A549 (cell line): ENCODE data around the gene RTEL1. TPM values are rescaled to one million over a fixed set of nuclear protein-coding genes. Genes with fewer than 3 reads are reported as not detected.

Source experiments
- ATAC-seq, 2 experiments: fragments of 200-7000 bp in 1 of 2; fragments of >200 bp in 1 of 2; cut with Nextera tagmentation in 1 of 2; cut with Tn5 transposase in 1 of 2; 3 replicates each; pipeline versions ENCODE4 v1.8.0 to v1.9.1; 2018 to 2020; ENCODE audit warnings: mild to moderate bottlenecking in 1 of 2, moderate library complexity in 1 of 2
- CTCF ChIA-PET: fragments of 300-600 bp; sonication (Branson Sonifier 250); formaldehyde crosslinking; extraction: SDS; loops from one replicate; lab custom pipeline; 2021; ENCODE audit warnings: antibody characterized with exemption, inconsistent platforms; lab: Yijun Ruan, JAX
- POLR2A ChIA-PET: fragments of 350-600 bp; formaldehyde crosslinking; extraction: SDS; loops from one replicate; lab custom pipeline; 2021; ENCODE audit warnings: antibody characterized with exemption, inconsistent platforms; lab: Yijun Ruan, JAX
- DNase-seq, 2 experiments: peaks; one replicate each; pipeline versions ENCODE4 v3.0.0 to v3.0.0-alpha.2; 2011 to 2016; ENCODE audit warnings: low read depth in 1 of 2, low spot score in 1 of 2
- FAIRE-seq: peaks from 2 replicates; lab custom pipeline; 2011; peaks lifted over from hg19 to GRCh38; lab: Jason Lieb, UNC
- H3K27ac ChIP-seq, 2 experiments: fragments of >200 bp; sonication (Bioruptor Twin); formaldehyde crosslinking; 3 replicates each; pipeline ENCODE4 v1.5.1; 2016 to 2017
- H3K4me1 ChIP-seq: fragments of >200 bp; sonication (Bioruptor Twin); formaldehyde crosslinking; 3 replicates; pipeline ENCODE4 v1.6.1; 2016
- H3K4me2 ChIP-seq: fragments of >200 bp; sonication (Bioruptor Twin); formaldehyde crosslinking; 3 replicates; pipeline ENCODE4 v1.6.1; 2016
- H3K4me3 ChIP-seq: fragments of >200 bp; sonication (Bioruptor Twin); formaldehyde crosslinking; 3 replicates; pipeline ENCODE4 v1.5.1; 2016
- H3K9me3 ChIP-seq: fragments of >200 bp; sonication (Bioruptor Twin); formaldehyde crosslinking; 3 replicates; pipeline ENCODE4 v1.6.1; 2016
- FOXS1 ChIP-seq: fragments of 250-450 bp; sonication (Bioruptor Pico); IDR thresholded peaks from 2 replicates; pipeline ENCODE4 v1.5.0; 2020; ENCODE audit warnings: mild to moderate bottlenecking, moderate library complexity
- HEYL ChIP-seq: fragments of 250-450 bp; sonication (Bioruptor Pico); IDR thresholded peaks from 2 replicates; pipeline ENCODE4 v1.8.0; 2021; ENCODE audit warnings: mild to moderate bottlenecking, moderate library complexity
- JUN ChIP-seq, 2 experiments: fragments of >200 bp; sonication (Bioruptor Twin); formaldehyde crosslinking; IDR thresholded peaks; 2 replicates in 1 of 2; 3 replicates in 1 of 2; pipeline ENCODE4 v1.6.1; 2016 to 2017
- JUNB ChIP-seq: fragments of >200 bp; sonication (Bioruptor Twin); formaldehyde crosslinking; IDR thresholded peaks from 2 replicates; pipeline ENCODE4 v1.6.1; 2016
- KDM1A ChIP-seq: fragments of 200-600 bp; sonication (generic); IDR thresholded peaks from 2 replicates; pipeline ENCODE4 v1.6.1; 2016; ENCODE audit warnings: low read depth, mild to moderate bottlenecking
- POLR2AphosphoS2 ChIP-seq: conservative IDR thresholded peaks from 2 replicates; pipeline ENCODE4 v1.6.1; 2012; ENCODE audit warnings: low read length, improper control_type of control experiment, inconsistent platforms
- RAD21 ChIP-seq, 2 experiments: fragments of >200 bp in 1 of 2; sonication (Bioruptor Twin) in 1 of 2; formaldehyde crosslinking in 1 of 2; IDR thresholded peaks in 1 of 2; conservative IDR thresholded peaks in 1 of 2; 2 replicates in 1 of 2; 3 replicates in 1 of 2; pipeline ENCODE4 v1.6.1; 2012 to 2018; ENCODE audit warnings: inconsistent platforms in 1 of 2
- RARB ChIP-seq: fragments of 250-450 bp; sonication (Bioruptor Pico); IDR thresholded peaks from 2 replicates; pipeline ENCODE4 v1.8.0; 2021; ENCODE audit warnings: mild to moderate bottlenecking, moderate library complexity
- SMC3 ChIP-seq: fragments of >200 bp; sonication (Bioruptor Twin); formaldehyde crosslinking; IDR thresholded peaks from 3 replicates; pipeline ENCODE4 v1.6.1; 2018; ENCODE audit warnings: inconsistent platforms
- TFCP2L1 ChIP-seq: fragments of 250-450 bp; sonication (Bioruptor Pico); IDR thresholded peaks from 2 replicates; pipeline ENCODE4 v1.5.0; 2021; ENCODE audit warnings: mild to moderate bottlenecking
- WGBS: methylation state at CpG from one replicate; pipeline ENCODE4 v1.1.6; 2017; ENCODE audit errors: missing lambda C conversion rate; 5-methylcytosine and 5-hydroxymethylcytosine counted together
- polyA plus RNA-seq, 4 experiments: library from polyadenylated mRNA; depleted of rRNA in 3 of 4; stranded (reverse); fragments of >200 nt; fragmentation: RNase III in 1 of 4; extraction: RNeasy Plus Mini Kit Qiagen cat#74134 plus additional on column Dnase treatment in 1 of 4; gene quantifications; 2 replicates in 3 of 4; 3 replicates in 1 of 4; pipeline ENCODE4 v1.2.3, GENCODE V29; 2011 to 2017
- TF ChIP-seq, protein P1 (sequence below): IDR thresholded peaks from 2 replicates; pipeline ENCODE4 v1.6.1; 2012

The RTEL1 gene
- polyA plus RNA-seq, 2 of the 4 experiments (the other 2 are of a cell fraction) = 11.3 to 12.6 TPM

GRCh38 chr20:63690003-63690897, 32.1 kb downstream of the RTEL1 start:
- DNase-seq (no peak), ATAC-seq (no peak), FAIRE-seq (no peak)
- ChIA-PET CTCF (interaction anchor here (1.6 to 2.8 kb wide), 3 partner anchors 10 to 174 kb away, joined by 6 to 7 read pairs (median 7); no protein-coding TSS in a partner anchor), POLR2A (interaction anchor here (1.2 kb wide), 1 partner anchor 18 kb away, joined by 4 read pairs; the partner anchor contains the start of genes ARFRP1 and ZGPAT)
- Histone ChIP-seq H3K4me3 (no peak overlapping the region), H3K27ac (peak overlapping the region in 1 of 2 experiments; percentile 63; a peak in 3 of 6 replicates), H3K4me1 (peaks cover 35% of the 10 kb centered on the region), H3K4me2 (no peak overlapping the region), H3K9me3 (no peaks in the 10 kb centered on the region)
- no peak for TF ChIP-seq FOXS1 (CRISPR knock-in tag)
- 90% methylated on average over 25 of the region's 40 CpGs for WGBS

DNA sequence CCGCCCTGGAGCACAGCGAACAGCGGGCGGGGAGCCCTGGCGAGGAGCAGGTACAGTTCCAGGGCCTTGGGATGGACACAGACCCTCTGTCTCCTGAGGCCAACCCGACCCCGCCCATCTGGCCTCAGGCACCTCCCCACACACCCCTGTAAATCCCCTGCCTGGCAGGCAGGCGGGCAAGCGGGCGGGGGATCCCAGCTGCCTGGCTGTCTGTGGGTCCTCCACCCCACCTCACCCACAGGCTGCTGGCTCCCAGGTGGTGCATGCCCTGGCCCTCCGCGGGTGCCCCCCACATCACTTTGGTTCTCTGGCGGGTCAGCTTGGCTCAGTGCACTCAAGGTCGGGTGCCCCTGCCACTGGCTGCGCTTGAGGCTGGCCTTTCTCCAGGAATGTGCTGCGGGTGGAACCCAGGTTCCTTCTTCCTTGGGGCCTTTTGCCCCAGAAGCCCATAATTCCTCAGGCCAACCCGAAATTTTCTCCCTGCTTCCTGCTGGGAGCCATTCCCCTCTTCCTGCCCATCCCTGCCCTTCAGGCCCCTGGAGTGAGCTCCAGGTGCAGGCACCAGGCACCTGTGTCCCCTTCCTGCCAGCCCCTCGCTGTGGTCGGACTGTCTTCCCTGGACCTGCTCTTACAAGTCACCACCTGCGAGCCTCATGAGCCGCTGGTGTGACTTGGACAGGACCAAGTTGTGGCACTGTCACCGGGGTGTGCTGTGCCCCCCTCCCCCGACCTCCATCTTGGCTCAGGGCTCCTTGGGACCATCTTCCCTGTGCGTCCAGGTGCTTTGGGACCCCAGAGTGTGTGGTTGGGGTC, 33.0 kb downstream of the RTEL1 start:
- ATAC-seq = peak; percentile 1 to 3; a peak in 2 of 6 replicates
- no peak for DNase-seq
- WGBS = 71% methylated on average over 15 of the region's 24 CpGs
- ChIA-PET CTCF (interaction anchor here (1.1 to 2.8 kb wide), 5 partner anchors 12 to 173 kb away, joined by 4 to 7 read pairs (median 7); partner anchors contain the start of gene TPD52L2), POLR2A (interaction anchor here (1.2 kb wide), 1 partner anchor 17 kb away, joined by 4 read pairs; the partner anchor contains the start of genes ARFRP1 and ZGPAT)
- peak overlapping the region; percentile 10 to 63; a peak in 3 of 6 replicates for H3K27ac ChIP-seq
- no peak overlapping the region for H3K4me3 ChIP-seq
- H3K4me1 ChIP-seq = peaks cover 34% of the 10 kb centered on the region
- TF ChIP-seq JUN (IDR thresholded peaks at IDR 0.05) = peak in 1 of 2 experiments; percentile 24; a peak in 1 of 5 replicates
- TF ChIP-seq HEYL (CRISPR knock-in tag) = no peak
- TF ChIP-seq, protein P1, sequence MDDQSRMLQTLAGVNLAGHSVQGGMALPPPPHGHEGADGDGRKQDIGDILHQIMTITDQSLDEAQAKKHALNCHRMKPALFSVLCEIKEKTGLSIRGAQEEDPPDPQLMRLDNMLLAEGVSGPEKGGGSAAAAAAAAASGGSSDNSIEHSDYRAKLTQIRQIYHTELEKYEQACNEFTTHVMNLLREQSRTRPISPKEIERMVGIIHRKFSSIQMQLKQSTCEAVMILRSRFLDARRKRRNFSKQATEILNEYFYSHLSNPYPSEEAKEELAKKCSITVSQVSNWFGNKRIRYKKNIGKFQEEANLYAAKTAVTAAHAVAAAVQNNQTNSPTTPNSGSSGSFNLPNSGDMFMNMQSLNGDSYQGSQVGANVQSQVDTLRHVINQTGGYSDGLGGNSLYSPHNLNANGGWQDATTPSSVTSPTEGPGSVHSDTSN = peak; percentile 14
- no peak for TF ChIP-seq KDM1A
- no peak for FAIRE-seq
- H3K4me2 ChIP-seq = no peak overlapping the region
- H3K9me3 ChIP-seq = no peaks in the 10 kb centered on the region

- no peak overlapping the region for H3K4me2 ChIP-seq
- peak overlapping the region in 1 of 2 experiments; percentile 63; a peak in 3 of 6 replicates for H3K27ac ChIP-seq
- ATAC-seq (0 out of 6 replicates have a peak, but pooled peaks of 1 of the 2 experiments have one; percentile 2), FAIRE-seq (no peak), DNase-seq (no peak)
- H3K4me1 ChIP-seq = peaks cover 26% of the 10 kb centered on the region
- no peaks in the 10 kb centered on the region for H3K9me3 ChIP-seq
- POLR2A ChIA-PET = interaction anchor here (0.8 to 1.2 kb wide), 3 partner anchors 16 to 173 kb away, joined by 3 to 4 read pairs (median 4); partner anchors contain the start of genes ARFRP1, TPD52L2 and ZGPAT
- CTCF ChIA-PET = interaction anchor here (0.8 to 2.7 kb wide), 7 partner anchors 10 to 282 kb away, joined by 3 to 7 read pairs (median 5); partner anchors contain the start of genes ARFRP1, TPD52L2 and ZGPAT
- 90% methylated on average over 16 of the region's 21 CpGs for WGBS
- H3K4me3 ChIP-seq = no peak overlapping the region
- TF ChIP-seq JUN (IDR thresholded peaks at IDR 0.05) (0 out of 5 replicates have a peak, but pooled peaks of 1 of the 2 experiments have one; percentile 24), JUNB (no peak)
These were observed 33.8 kb downstream of the RTEL1 start for GRCh38 chr20:63691711-63692435.

DNA sequence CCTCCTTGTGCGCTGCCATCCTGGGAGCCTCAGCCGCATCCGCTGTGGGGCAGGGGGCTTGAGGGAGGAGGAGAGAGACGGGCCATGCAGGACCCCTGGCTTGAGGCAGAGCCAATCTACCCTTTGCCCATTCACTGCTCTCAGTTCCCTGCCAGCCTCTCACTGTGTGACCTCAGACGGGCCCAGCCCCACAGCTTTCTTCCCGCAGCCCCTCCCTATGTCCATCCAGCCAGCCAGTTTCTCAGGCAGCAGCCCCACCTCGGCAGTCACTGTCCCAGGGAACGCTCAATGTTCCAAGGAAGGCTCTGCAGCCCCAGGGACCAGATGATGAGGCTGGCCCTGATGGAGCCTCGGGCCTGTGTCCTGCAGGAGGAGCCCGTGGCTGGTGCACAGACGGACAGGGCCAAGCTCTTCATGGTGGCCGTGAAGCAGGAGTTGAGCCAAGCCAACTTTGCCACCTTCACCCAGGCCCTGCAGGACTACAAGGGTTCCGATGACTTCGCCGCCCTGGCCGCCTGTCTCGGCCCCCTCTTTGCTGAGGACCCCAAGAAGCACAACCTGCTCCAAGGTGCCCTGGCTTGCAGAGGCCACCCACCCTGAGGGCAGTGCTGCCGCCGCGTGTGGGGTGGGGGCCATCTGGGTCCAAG, 34.4 kb downstream of the RTEL1 start:
- peak; percentile 62 to 66 for ATAC-seq
- Histone ChIP-seq H3K4me2 (no peak overlapping the region), H3K4me1 (peaks cover 21% of the 10 kb centered on the region), H3K27ac (peak overlapping the region in 1 of 2 experiments; percentile 63; a peak in 2 of 6 replicates), H3K9me3 (no peaks in the 10 kb centered on the region), H3K4me3 (no peak overlapping the region)
- ChIA-PET CTCF (interaction anchor here (0.8 to 2.7 kb wide), 6 partner anchors 10 to 281 kb away, joined by 3 to 7 read pairs (median 4); partner anchors contain the start of genes ARFRP1, TPD52L2 and ZGPAT), POLR2A (interaction anchor here (0.8 kb wide), 2 partner anchors 15 to 173 kb away, joined by 3 to 4 read pairs; partner anchors contain the start of genes ARFRP1, TPD52L2 and ZGPAT)
- 70% methylated on average over 17 of the region's 20 CpGs for WGBS
- no peak for FAIRE-seq
- TF ChIP-seq, protein P1 = peak; percentile 59; the same call in 1 of the 2 replicates
- TF ChIP-seq TFCP2L1 (CRISPR knock-in tag) (no peak), SMC3 (peak; percentile 31; the same call in 1 of the 3 replicates), RARB (CRISPR knock-in tag) (no peak), POLR2AphosphoS2 (peak; percentile 78), RAD21 (conservative IDR thresholded peaks at IDR 0.05 in 1 of 2, IDR thresholded peaks at IDR 0.05 in 1 of 2) (peak in 1 of 2 experiments; percentile 26; a peak in 2 of 5 replicates)
- peak in 1 of 2 experiments; percentile 76 for DNase-seq
